Muscle layer of duodenum (tissue), 2 donors: Measurements from ENCODE around the gene CCDC71L.
"Not testable (repeated sequence)": the region's sequence is repeated elsewhere in the genome, so short reads cannot be mapped to it uniquely, and the experiment has no call there.

Source experiments
- H3K27ac ChIP-seq: one replicate; pipeline ENCODE4 v1.7.0; 2013; ENCODE audit warnings: mild to moderate bottlenecking, low read length
- H3K27me3 ChIP-seq: one replicate; pipeline ENCODE4 v1.7.0; 2013; ENCODE audit warnings: low read depth, mild to moderate bottlenecking, control low read depth, low read length
- H3K36me3 ChIP-seq, 2 donors: one replicate each; pipeline ENCODE4 v1.7.0; 2013; ENCODE audit warnings: low read length in 2 of 2, control low read depth in 1 of 2, mild to moderate bottlenecking in 1 of 2; ENCODE audit not compliant: insufficient read depth in 2 of 2, control insufficient read depth in 1 of 2
- H3K4me1 ChIP-seq, 2 donors: one replicate each; pipeline ENCODE4 v1.7.0; 2013; ENCODE audit warnings: low read length in 2 of 2, mild to moderate bottlenecking in 2 of 2, control low read depth in 1 of 2, moderate library complexity in 1 of 2; ENCODE audit not compliant: insufficient read depth in 2 of 2, control insufficient read depth in 1 of 2
- H3K4me3 ChIP-seq, 2 donors: one replicate each; pipeline ENCODE4 v1.7.0; 2013; ENCODE audit warnings: low read length in 2 of 2, low read depth in 1 of 2, mild to moderate bottlenecking in 1 of 2
- H3K9me3 ChIP-seq, 2 donors: one replicate each; pipeline ENCODE4 v1.7.0; 2013; ENCODE audit warnings: low read length in 2 of 2, control low read depth in 1 of 2, mild to moderate bottlenecking in 1 of 2; ENCODE audit not compliant: control insufficient read depth in 1 of 2
- donor health status: healthy.

Gene CCDC71L

GRCh38 chr7:106676506-106676905 lies 15.5 kb upstream of the CCDC71L start:
- H3K9me3 ChIP-seq, H3K4me1 ChIP-seq, H3K27me3 ChIP-seq, H3K4me3 ChIP-seq, H3K36me3 ChIP-seq, H3K27ac ChIP-seq: not testable (repeated sequence)

- not testable (repeated sequence) for H3K9me3 ChIP-seq, H3K27me3 ChIP-seq, H3K4me1 ChIP-seq, H3K36me3 ChIP-seq, H3K27ac ChIP-seq, H3K4me3 ChIP-seq
Observed at GRCh38 chr7:106673688-106674087, 12.7 kb upstream of the CCDC71L start.

- not testable (repeated sequence) for H3K9me3 ChIP-seq, H3K27ac ChIP-seq, H3K4me1 ChIP-seq, H3K4me3 ChIP-seq, H3K27me3 ChIP-seq, H3K36me3 ChIP-seq
Observed at GRCh38 chr7:106671930-106672329, 11.0 kb upstream of the CCDC71L start.

- H3K9me3 ChIP-seq = no peaks in the 10 kb centered on the region
- no peaks in the 10 kb centered on the region for H3K27me3 ChIP-seq
Observed at GRCh38 chr7:106671160-106671559, 10.2 kb upstream of the CCDC71L start.

GRCh38 chr7:106668861-106669524 lies 8.0 kb upstream of the CCDC71L start:
- Histone ChIP-seq H3K4me3 (no peak overlapping the region), H3K27ac (no peak overlapping the region), H3K9me3 (no peaks in the 10 kb centered on the region), H3K4me1 (no peaks in the 10 kb centered on the region), H3K36me3 (no peaks in the 10 kb centered on the region), H3K27me3 (no peaks in the 10 kb centered on the region)

More at GRCh38 chr7:106671160-106671559, 10.2 kb upstream of the CCDC71L start:
- H3K27ac ChIP-seq = no peak overlapping the region
- no peak overlapping the region for H3K4me3 ChIP-seq
- H3K36me3 ChIP-seq = no peaks in the 10 kb centered on the region
- no peaks in the 10 kb centered on the region for H3K4me1 ChIP-seq

- Histone ChIP-seq H3K27ac (no peak overlapping the region), H3K36me3 (no peaks in the 10 kb centered on the region), H3K4me1 (no peaks in the 10 kb centered on the region), H3K9me3 (no peaks in the 10 kb centered on the region), H3K27me3 (no peaks in the 10 kb centered on the region), H3K4me3 (no peak overlapping the region)
Observed at GRCh38 chr7:106666353-106666752, 5.4 kb upstream of the CCDC71L start.

GRCh38 chr7:106664343-106664742 lies 3.4 kb upstream of the CCDC71L start:
- H3K4me1 ChIP-seq = peaks cover 0 to 3% of the 10 kb centered on the region in 2 donors
- H3K9me3 ChIP-seq = no peaks in the 10 kb centered on the region
- H3K27me3 ChIP-seq = no peaks in the 10 kb centered on the region
- H3K27ac ChIP-seq = no peak overlapping the region
- H3K36me3 ChIP-seq = no peaks in the 10 kb centered on the region
- H3K4me3 ChIP-seq = no peak overlapping the region

- H3K36me3 ChIP-seq = no peaks in the 10 kb centered on the region
- H3K9me3 ChIP-seq = no peaks in the 10 kb centered on the region
- peak overlapping the region; percentile 84 to 92 for H3K4me3 ChIP-seq
- peaks cover 12 to 24% of the 10 kb centered on the region in 2 donors for H3K4me1 ChIP-seq
- H3K27me3 ChIP-seq = no peaks in the 10 kb centered on the region
- peak overlapping the region; percentile 94 for H3K27ac ChIP-seq
Observed at GRCh38 chr7:106659963-106660861, 746 bp downstream of the CCDC71L start.

- Histone ChIP-seq H3K9me3 (no peaks in the 10 kb centered on the region), H3K36me3 (no peaks in the 10 kb centered on the region), H3K27ac (peak overlapping the region; percentile 94), H3K4me1 (peaks cover 12 to 24% of the 10 kb centered on the region in 2 donors), H3K27me3 (no peaks in the 10 kb centered on the region), H3K4me3 (peak overlapping the region; percentile 84 to 92)
Observed at GRCh38 chr7:106659166-106659962, 1.6 kb downstream of the CCDC71L start.

GRCh38 chr7:106658316-106659165 lies 2.4 kb downstream of the CCDC71L start:
- peak overlapping the region; percentile 94 for H3K27ac ChIP-seq
- H3K4me3 ChIP-seq = peak overlapping the region; percentile 84 to 92

More at GRCh38 chr7:106658316-106659165, 2.4 kb downstream of the CCDC71L start:
- Histone ChIP-seq H3K36me3 (no peaks in the 10 kb centered on the region), H3K9me3 (no peaks in the 10 kb centered on the region), H3K4me1 (peaks cover 12 to 24% of the 10 kb centered on the region in 2 donors), H3K27me3 (no peaks in the 10 kb centered on the region)
